ENCODE results near the gene SLC6A9.

DNA sequence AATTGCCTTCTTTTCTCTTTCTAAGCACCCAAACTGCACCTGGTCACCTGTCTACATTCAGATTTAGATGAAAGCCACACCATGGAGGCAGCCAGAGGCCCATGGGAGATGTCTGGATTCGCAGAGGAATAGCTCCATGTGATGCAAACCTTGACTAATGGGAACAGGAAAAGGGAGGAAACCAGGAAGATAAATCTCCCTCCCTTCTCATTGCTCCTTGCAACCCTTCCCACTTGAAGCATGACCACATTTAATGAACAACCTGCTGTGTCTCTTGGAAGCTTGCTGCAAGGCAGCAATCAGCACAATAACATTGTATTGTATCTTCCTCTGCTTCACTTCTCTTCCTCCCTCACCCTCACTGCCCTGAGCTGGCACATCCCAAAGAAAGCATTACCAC, 44.8 kb upstream of the SLC6A9 start:
- TF ChIP-seq, protein P1, sequence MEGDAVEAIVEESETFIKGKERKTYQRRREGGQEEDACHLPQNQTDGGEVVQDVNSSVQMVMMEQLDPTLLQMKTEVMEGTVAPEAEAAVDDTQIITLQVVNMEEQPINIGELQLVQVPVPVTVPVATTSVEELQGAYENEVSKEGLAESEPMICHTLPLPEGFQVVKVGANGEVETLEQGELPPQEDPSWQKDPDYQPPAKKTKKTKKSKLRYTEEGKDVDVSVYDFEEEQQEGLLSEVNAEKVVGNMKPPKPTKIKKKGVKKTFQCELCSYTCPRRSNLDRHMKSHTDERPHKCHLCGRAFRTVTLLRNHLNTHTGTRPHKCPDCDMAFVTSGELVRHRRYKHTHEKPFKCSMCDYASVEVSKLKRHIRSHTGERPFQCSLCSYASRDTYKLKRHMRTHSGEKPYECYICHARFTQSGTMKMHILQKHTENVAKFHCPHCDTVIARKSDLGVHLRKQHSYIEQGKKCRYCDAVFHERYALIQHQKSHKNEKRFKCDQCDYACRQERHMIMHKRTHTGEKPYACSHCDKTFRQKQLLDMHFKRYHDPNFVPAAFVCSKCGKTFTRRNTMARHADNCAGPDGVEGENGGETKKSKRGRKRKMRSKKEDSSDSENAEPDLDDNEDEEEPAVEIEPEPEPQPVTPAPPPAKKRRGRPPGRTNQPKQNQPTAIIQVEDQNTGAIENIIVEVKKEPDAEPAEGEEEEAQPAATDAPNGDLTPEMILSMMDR (IDR thresholded peaks at IDR 0.05), result no peak
- no peak for TF ChIP-seq POLR2AphosphoS5 (IDR thresholded peaks at IDR 0.05; ENCODE audit: insufficient read depth in 1 of 2, low read depth in 1 of 2)
- no peak for TF ChIP-seq POLR2A (IDR thresholded peaks at IDR 0.05)
